ENCODE results near the gene TSHZ1. TPM values are rescaled to one million over a fixed set of nuclear protein-coding genes. Genes with fewer than 3 reads are reported as not detected.

Gene TSHZ1
- total and polyA plus RNA-seq, 4 donors, result 6.2 to 19.9 (median 11.2) TPM

GRCh38 chr18:75264926-75265597 is 54.5 kb downstream of the TSHZ1 start:
- ATAC-seq (ENCODE audit: insufficient read depth, low FRiP score) (no peak), DNase-seq (peak in 2 of 3 donors; percentile 54 to 58)
- H3K4me1 ChIP-seq (ENCODE audit: control insufficient read depth in 5 of 5, insufficient read depth in 5 of 5, low read length in 5 of 5), result peaks cover 4 to 37% (median 7%) of the 10 kb centered on the region in 5 donors
- peaks cover 0 to 3% (median 0%) of the 10 kb centered on the region in 4 donors for H3K36me3 ChIP-seq (ENCODE audit: control insufficient read depth in 4 of 4, insufficient read depth in 4 of 4, low read length in 4 of 4)
- no peak overlapping the region for H3K27ac ChIP-seq (ENCODE audit: low read depth in 1 of 2, low read length in 1 of 2)
- H3K9ac ChIP-seq (ENCODE audit: insufficient read depth in 1 of 2, low read length in 2 of 2), result peak overlapping the region in 1 of 2 donors; percentile 52
- no peak for TF ChIP-seq CTCF (IDR thresholded peaks at IDR 0.05; ENCODE audit: control extremely low read depth, extremely low read depth)
- H3K4me3 ChIP-seq, result no peak overlapping the region
- WGBS, 2 donors, result 58 to 76% methylated on average over 11 of the region's 11 CpGs
- no peaks in the 10 kb centered on the region for H3K9me3 ChIP-seq (ENCODE audit: control insufficient read depth in 4 of 4, insufficient read depth in 3 of 4, low read length in 3 of 4)
- H3K27me3 ChIP-seq (ENCODE audit: control insufficient read depth in 3 of 3, insufficient read depth in 3 of 3, low read length in 2 of 3), result no peaks in the 10 kb centered on the region

- Histone ChIP-seq H3K36me3 (ENCODE audit: control insufficient read depth in 4 of 4, insufficient read depth in 4 of 4, low read length in 4 of 4) (peaks cover 0 to 3% (median 0%) of the 10 kb centered on the region in 4 donors), H3K9ac (ENCODE audit: insufficient read depth in 1 of 2, low read length in 2 of 2) (peak overlapping the region in 1 of 2 donors; percentile 52), H3K27ac (ENCODE audit: low read depth in 1 of 2, low read length in 1 of 2) (no peak overlapping the region), H3K27me3 (ENCODE audit: control insufficient read depth in 3 of 3, insufficient read depth in 3 of 3, low read length in 2 of 3) (no peaks in the 10 kb centered on the region), H3K4me1 (ENCODE audit: control insufficient read depth in 5 of 5, insufficient read depth in 5 of 5, low read length in 5 of 5) (peaks cover 4 to 44% (median 8%) of the 10 kb centered on the region in 5 donors), H3K4me3 (no peak overlapping the region), H3K9me3 (ENCODE audit: control insufficient read depth in 4 of 4, insufficient read depth in 3 of 4, low read length in 3 of 4) (no peaks in the 10 kb centered on the region)
- DNase-seq (no peak), ATAC-seq (ENCODE audit: insufficient read depth, low FRiP score) (no peak)
- no peak for TF ChIP-seq CTCF (IDR thresholded peaks at IDR 0.05; ENCODE audit: control extremely low read depth, extremely low read depth)
- 90 to 93% methylated on average over 9 of the region's 9 CpGs for WGBS, 2 donors
Measured at GRCh38 chr18:75265872-75266271, 55.3 kb downstream of the TSHZ1 start.

- H3K27me3 ChIP-seq (ENCODE audit: control insufficient read depth in 3 of 3, insufficient read depth in 3 of 3, low read length in 2 of 3), result no peaks in the 10 kb centered on the region
- no peak for ATAC-seq (ENCODE audit: insufficient read depth, low FRiP score)
- no peaks in the 10 kb centered on the region for H3K9me3 ChIP-seq (ENCODE audit: control insufficient read depth in 4 of 4, insufficient read depth in 3 of 4, low read length in 3 of 4)
- no peak for TF ChIP-seq CTCF (IDR thresholded peaks at IDR 0.05; ENCODE audit: control extremely low read depth, extremely low read depth)
- H3K27ac ChIP-seq (ENCODE audit: low read depth in 1 of 2, low read length in 1 of 2), result no peak overlapping the region
- no peak for DNase-seq
- H3K9ac ChIP-seq (ENCODE audit: insufficient read depth in 1 of 2, low read length in 2 of 2), result no peak overlapping the region
- H3K4me1 ChIP-seq (ENCODE audit: control insufficient read depth in 5 of 5, insufficient read depth in 5 of 5, low read length in 5 of 5), result peaks cover 4 to 49% (median 11%) of the 10 kb centered on the region in 5 donors
- no peak overlapping the region for H3K4me3 ChIP-seq
- WGBS, 2 donors, result 36 to 58% methylated on average over 10 of the region's 10 CpGs
- no peaks in the 10 kb centered on the region for H3K36me3 ChIP-seq (ENCODE audit: control insufficient read depth in 4 of 4, insufficient read depth in 4 of 4, low read length in 4 of 4)
Measured at GRCh38 chr18:75267643-75268363, 57.2 kb downstream of the TSHZ1 start.
